Heart left ventricle (tissue), 16 donors: Measurements from ENCODE around the gene LMNTD2. TPM values are rescaled to one million over a fixed set of nuclear protein-coding genes. Genes with fewer than 3 reads are reported as not detected.

Experiments
- ATAC-seq, 4 donors: fragments of 200-7000 bp; cut with Tn5 transposase; one replicate each; pipeline ENCODE4 v1.9.1; 2020 to 2022; ENCODE audit warnings: moderate library complexity in 4 of 4, mild to moderate bottlenecking in 3 of 4, moderate number of reproducible peaks in 1 of 4
- DNase-seq, 5 donors: peaks; one replicate each; pipeline ENCODE4 v3.0.0-alpha.2; 2020
- H3K27ac ChIP-seq, 12 donors: fragments of 200-600 bp; sonication (generic) in 4 of 12; one replicate each; pipeline versions ENCODE4 v1.5.0 to v1.8.0; 2016 to 2022; ENCODE audit warnings: mild to moderate bottlenecking in 2 of 12
- H3K27me3 ChIP-seq, 9 donors: fragments of 200-600 bp; sonication (generic) in 2 of 9; one replicate each; pipeline versions ENCODE4 v1.5.1 to v1.8.0; 2016 to 2022; ENCODE audit warnings: mild to moderate bottlenecking in 3 of 9
- H3K36me3 ChIP-seq, 9 donors: fragments of 200-600 bp; sonication (generic) in 2 of 9; one replicate each; pipeline versions ENCODE4 v1.5.0 to v1.8.0; 2018 to 2022; ENCODE audit warnings: mild to moderate bottlenecking in 2 of 9
- H3K4me1 ChIP-seq, 12 donors: fragments of 200-600 bp; sonication (generic) in 4 of 12; one replicate each; pipeline versions ENCODE4 v1.5.0 to v1.8.0; 2016 to 2022; ENCODE audit warnings: mild to moderate bottlenecking in 3 of 12
- H3K4me3 ChIP-seq, 12 donors: fragments of 200-600 bp; sonication (generic) in 4 of 12; one replicate each; pipeline versions ENCODE4 v1.5.0 to v1.8.0; 2017 to 2022; ENCODE audit warnings: mild to moderate bottlenecking in 9 of 12, moderate library complexity in 4 of 12
- H3K9me3 ChIP-seq, 12 donors: fragments of 200-600 bp; sonication (generic) in 4 of 12; one replicate each; pipeline versions ENCODE4 v1.5.0 to v1.8.0; 2016 to 2022; ENCODE audit warnings: mild to moderate bottlenecking in 1 of 12
- POLR2A ChIP-seq, 2 donors: fragments of 450-650 bp; IDR thresholded peaks; one replicate each; pipeline ENCODE4 v1.6.1; 2017; ENCODE audit warnings: antibody characterized with exemption in 2 of 2, mild to moderate bottlenecking in 2 of 2, moderate library complexity in 2 of 2
- WGBS, 4 donors: extraction: QIAGEN DNeasy Blood & Tissue Kit in 2 of 4; methylation state at CpG; one replicate each; pipeline versions ENCODE4 v1.1.5 to v1.1.7; 2013 to 2018; 5-methylcytosine and 5-hydroxymethylcytosine counted together
- intact Hi-C, 10 donors: fragments of 100-400 bp; cut with DNase I; formaldehyde crosslinking; loops; one replicate each; pipeline versions ENCODE4 v1.11.1 to v1.14.2; 2022
- polyA plus RNA-seq, 2 donors: library from polyadenylated mRNA; stranded (reverse); fragments of 200-250 nt; gene quantifications; one replicate each; pipeline ENCODE4 v1.2.3, GENCODE V29; 2013
- total RNA-seq, 9 donors: library from RNA; depleted of rRNA in 2 of 9; stranded (reverse); fragments of >200 nt in 2 of 9; fragmentation: NEBNext Ultra II Directional in 3 of 9; extraction: Animal tissue kit (Norgen Biotek cat#: 25700) in 3 of 9; gene quantifications; one replicate each; pipeline versions ENCODE4 v1.1.0 to v1.2.4, GENCODE V29; 2016 to 2023
- TF ChIP-seq, protein P1 (sequence below), 12 donors: fragments of 200-600 bp; sonication (generic) in 4 of 12; IDR thresholded peaks; one replicate each; pipeline versions ENCODE4 v1.5.0 to v1.8.0; 2018 to 2022; ENCODE audit warnings: antibody characterized with exemption in 12 of 12, mild to moderate bottlenecking in 5 of 12
- donor health status: ischemic (EF 13 %, LVEDD 7.1; RV severe dilation, severe dysfunction).
- donor health status: healthy with polysubstance abuse.
- donor health status: DM: no; HTN: yes; CAD: no.
- donor health status: DM: no; HTN: no; CAD: no.
- donor health status: ischemic (EF 25% LVEDD 6.9; RV normal size, moderate dysfunction).
- donor health status: ischemic (EF 25% LVEDD 5.7; RV mildly dilated, moderate dysfunction).
- donor health status: healthy.
- donor health status: DM: yes; HTN: yes; CAD: no.
- donor health status: ischemic (EF 35%, LVEDD 5.7; RV mildly dilated, moderate dysfunction).
- donor health status: nonischemic (EF 11% LVEDD 7.7; RV severe dilation, severe dysfunction).
- donor health status: DM: yes; HTN: yes; CAD: no.
- donor health status: PGD.
- donor health status: ischemic (EF 29% LVEDD 5.4; RV normal size, mild dysfunction).
- donor health status: nonischemic (EF 23%, LVEDD 6.1; RV moderate dilation, normal function).

LMNTD2 gene
- total and polyA plus RNA-seq, 11 donors = 0.10 to 1.6 (median 0.36) TPM; not detected in 2

DNA sequence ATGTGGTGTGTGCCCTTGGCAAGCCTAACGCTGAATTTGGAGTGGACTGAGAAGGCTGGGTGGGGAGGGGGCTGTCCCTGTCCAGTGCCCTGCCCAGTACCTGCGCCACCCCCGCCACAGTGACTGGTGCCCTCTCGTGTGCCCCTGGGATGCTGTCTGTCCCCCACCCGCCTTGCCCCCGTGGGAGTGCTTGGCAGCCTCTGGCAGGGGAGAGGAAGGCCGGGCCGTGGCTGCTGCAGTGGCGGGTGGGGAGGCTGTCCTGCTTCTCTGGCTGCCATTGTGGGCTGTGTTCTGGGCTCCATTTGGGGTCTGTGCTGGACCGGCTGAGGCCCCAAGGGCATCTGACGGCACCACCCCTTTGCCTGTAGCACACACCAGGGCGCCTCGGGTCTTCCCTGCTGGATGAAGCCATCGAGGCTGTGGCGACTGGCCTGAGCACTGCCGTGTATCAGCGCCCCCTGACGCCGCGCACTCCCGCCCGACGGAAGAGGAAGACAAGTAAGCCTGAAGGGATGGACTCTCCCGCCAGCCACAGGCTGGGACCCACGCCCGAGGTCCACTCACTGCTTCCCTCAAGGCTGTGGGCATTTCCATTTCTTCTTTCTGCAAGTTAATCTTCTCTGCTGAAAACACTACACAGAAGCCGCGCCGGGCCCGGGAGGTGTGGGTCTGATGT is 37.6 kb upstream of the LMNTD2 start:
- DNase-seq = peak in 1 of 5 donors; percentile 44
- Histone ChIP-seq H3K27me3 (no peaks in the 10 kb centered on the region), H3K4me1 (no peaks in the 10 kb centered on the region), H3K36me3 (peaks cover 0 to 100% (median 99%) of the 10 kb centered on the region in 9 donors), H3K27ac (no peak overlapping the region), H3K4me3 (no peak overlapping the region), H3K9me3 (no peaks in the 10 kb centered on the region)
- TF ChIP-seq, protein P1, sequence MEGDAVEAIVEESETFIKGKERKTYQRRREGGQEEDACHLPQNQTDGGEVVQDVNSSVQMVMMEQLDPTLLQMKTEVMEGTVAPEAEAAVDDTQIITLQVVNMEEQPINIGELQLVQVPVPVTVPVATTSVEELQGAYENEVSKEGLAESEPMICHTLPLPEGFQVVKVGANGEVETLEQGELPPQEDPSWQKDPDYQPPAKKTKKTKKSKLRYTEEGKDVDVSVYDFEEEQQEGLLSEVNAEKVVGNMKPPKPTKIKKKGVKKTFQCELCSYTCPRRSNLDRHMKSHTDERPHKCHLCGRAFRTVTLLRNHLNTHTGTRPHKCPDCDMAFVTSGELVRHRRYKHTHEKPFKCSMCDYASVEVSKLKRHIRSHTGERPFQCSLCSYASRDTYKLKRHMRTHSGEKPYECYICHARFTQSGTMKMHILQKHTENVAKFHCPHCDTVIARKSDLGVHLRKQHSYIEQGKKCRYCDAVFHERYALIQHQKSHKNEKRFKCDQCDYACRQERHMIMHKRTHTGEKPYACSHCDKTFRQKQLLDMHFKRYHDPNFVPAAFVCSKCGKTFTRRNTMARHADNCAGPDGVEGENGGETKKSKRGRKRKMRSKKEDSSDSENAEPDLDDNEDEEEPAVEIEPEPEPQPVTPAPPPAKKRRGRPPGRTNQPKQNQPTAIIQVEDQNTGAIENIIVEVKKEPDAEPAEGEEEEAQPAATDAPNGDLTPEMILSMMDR (IDR thresholded peaks at IDR 0.05) = no peak
- TF ChIP-seq POLR2A (IDR thresholded peaks at IDR 0.05) = no peak
- intact Hi-C loops = no loop called here
- peak in 2 of 4 donors; percentile 16 to 18 for ATAC-seq
- WGBS, 4 donors = 91 to 94% (median 93%) methylated on average over 23 to 30 of the region's 30 CpGs

GRCh38 chr11:597166-597725 is 36.7 kb upstream of the LMNTD2 start:
- no peaks in the 10 kb centered on the region for H3K27me3 ChIP-seq
- no peak for TF ChIP-seq POLR2A (IDR thresholded peaks at IDR 0.05)
- TF ChIP-seq, protein P1 (IDR thresholded peaks at IDR 0.05) = no peak
- no peaks in the 10 kb centered on the region for H3K4me1 ChIP-seq
- no peak overlapping the region for H3K4me3 ChIP-seq
- peaks cover 0 to 100% (median 99%) of the 10 kb centered on the region in 9 donors for H3K36me3 ChIP-seq
- H3K9me3 ChIP-seq = no peaks in the 10 kb centered on the region
- ATAC-seq = peak in 1 of 4 donors; percentile 5
- H3K27ac ChIP-seq = no peak overlapping the region
- intact Hi-C loops = no loop called here
- 89 to 95% (median 90%) methylated on average over 19 to 29 of the region's 29 CpGs for WGBS, 4 donors
- DNase-seq = no peak

DNA sequence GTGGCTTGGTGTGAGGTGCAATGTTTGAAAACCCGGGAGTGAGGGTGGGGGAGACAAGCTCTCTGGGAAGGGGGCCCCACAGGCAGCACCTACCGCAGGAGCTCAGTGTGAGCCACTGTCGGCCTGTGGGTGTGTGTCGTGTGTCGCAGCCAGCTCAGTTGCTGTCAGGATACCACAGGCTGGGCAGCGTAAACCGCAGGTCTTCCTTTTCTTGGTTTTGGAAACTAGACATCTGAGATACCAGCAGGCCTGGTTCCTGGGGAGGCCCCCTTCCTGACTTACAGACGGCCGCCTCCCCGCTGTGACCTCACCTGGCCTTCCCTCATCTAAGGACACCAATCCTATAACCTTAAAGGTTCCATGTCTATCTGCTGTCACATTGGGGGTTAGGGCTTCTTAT is 35.8 kb upstream of the LMNTD2 start:
- Histone ChIP-seq H3K4me1 (no peaks in the 10 kb centered on the region), H3K9me3 (no peaks in the 10 kb centered on the region), H3K27me3 (no peaks in the 10 kb centered on the region), H3K4me3 (no peak overlapping the region), H3K27ac (no peak overlapping the region), H3K36me3 (peaks cover 0 to 100% (median 97%) of the 10 kb centered on the region in 9 donors)
- TF ChIP-seq, protein P1 (IDR thresholded peaks at IDR 0.05) = no peak
- TF ChIP-seq POLR2A (IDR thresholded peaks at IDR 0.05) = no peak
- ATAC-seq (no peak), DNase-seq (no peak)
- WGBS, 4 donors = 73 to 90% (median 88%) methylated on average over 10 of the region's 10 CpGs
- intact Hi-C loops = no loop called here

GRCh38 chr11:595400-595799 is 34.9 kb upstream of the LMNTD2 start:
- intact Hi-C loops = no loop called here
- ATAC-seq = no peak
- H3K36me3 ChIP-seq = peaks cover 0 to 100% (median 97%) of the 10 kb centered on the region in 9 donors

More at GRCh38 chr11:595400-595799, 34.9 kb upstream of the LMNTD2 start:
- no peak for DNase-seq
- H3K4me1 ChIP-seq = no peaks in the 10 kb centered on the region
- TF ChIP-seq POLR2A (IDR thresholded peaks at IDR 0.05) = no peak
- TF ChIP-seq, protein P1 (IDR thresholded peaks at IDR 0.05) = no peak
- no peak overlapping the region for H3K4me3 ChIP-seq
- H3K27ac ChIP-seq = no peak overlapping the region
- H3K27me3 ChIP-seq = no peaks in the 10 kb centered on the region
- no peaks in the 10 kb centered on the region for H3K9me3 ChIP-seq
- WGBS, 4 donors = 89 to 94% (median 92%) methylated on average over 8 to 10 of the region's 10 CpGs
